Measurements from ENCODE around the gene UBAC2. TPM values are rescaled to one million over a fixed set of nuclear protein-coding genes. Genes with fewer than 3 reads are reported as not detected.

Gene UBAC2
- total RNA-seq, 1 donor from 2014 or later = 64.3 TPM

DNA sequence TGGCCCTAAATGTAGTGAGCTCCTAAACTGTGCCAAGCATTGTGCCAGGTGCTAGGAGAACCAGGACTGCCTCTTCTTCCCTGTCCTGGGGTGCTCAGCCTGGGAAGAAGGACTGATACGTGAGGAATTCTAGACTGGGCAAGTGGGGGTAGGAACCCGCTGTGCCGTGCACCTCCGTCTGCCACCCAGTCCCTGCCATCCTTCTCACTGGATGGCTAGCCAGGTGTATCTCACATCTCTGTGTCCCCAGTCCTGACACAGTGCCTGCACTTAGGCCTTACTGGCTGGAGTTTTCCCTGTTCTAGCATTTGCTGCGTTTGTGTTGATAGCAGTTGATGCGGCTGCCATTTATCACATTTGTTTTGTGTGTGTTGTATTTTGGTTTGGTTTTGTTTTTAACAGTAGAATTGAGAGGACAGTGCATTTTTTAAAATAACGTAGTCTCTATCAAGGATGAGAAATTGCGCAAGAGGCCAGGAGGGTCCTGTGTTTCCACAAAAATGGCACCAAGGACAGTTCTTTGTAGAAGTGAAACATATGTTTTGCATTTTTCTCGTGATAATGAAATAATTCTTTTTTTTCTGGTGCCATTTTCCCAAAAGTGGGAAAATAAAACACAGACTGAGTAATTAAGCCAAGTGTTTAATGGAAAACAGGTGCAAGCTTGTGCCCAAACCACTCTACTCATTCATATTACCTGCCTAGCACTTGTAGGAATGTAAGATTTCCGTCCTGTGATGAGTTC is 111.3 kb downstream of the UBAC2 start:
- no peaks in the 10 kb centered on the region for H3K27me3 Mint-ChIP-seq (ENCODE audit: low read depth)
- H3K36me3 Mint-ChIP-seq = peaks cover 27% of the 10 kb centered on the region
- no peak overlapping the region for H3K4me3 Mint-ChIP-seq
- peaks cover 5% of the 10 kb centered on the region for H3K9me3 Mint-ChIP-seq
- H3K27ac Mint-ChIP-seq = no peak overlapping the region
- peaks cover 19% of the 10 kb centered on the region for H3K4me1 Mint-ChIP-seq
- TF ChIP-seq CTCF (IDR thresholded peaks at IDR 0.05; ENCODE audit: unreplicated experiment) = no peak
- DNase-seq (ENCODE audit: low spot score in 2 of 2, unreplicated experiment in 2 of 2) = no peak

- DNase-seq (ENCODE audit: low spot score in 2 of 2, unreplicated experiment in 2 of 2) = no peak
- Mint-ChIP-seq H3K36me3 (peaks cover 32% of the 10 kb centered on the region), H3K9me3 (peaks cover 5% of the 10 kb centered on the region), H3K4me1 (peaks cover 13% of the 10 kb centered on the region), H3K4me3 (no peak overlapping the region), H3K27me3 (ENCODE audit: low read depth) (no peaks in the 10 kb centered on the region), H3K27ac (no peak overlapping the region)
- no peak for TF ChIP-seq CTCF (IDR thresholded peaks at IDR 0.05; ENCODE audit: unreplicated experiment)
Observed at GRCh38 chr13:99312493-99312883, 111.8 kb downstream of the UBAC2 start.

DNA sequence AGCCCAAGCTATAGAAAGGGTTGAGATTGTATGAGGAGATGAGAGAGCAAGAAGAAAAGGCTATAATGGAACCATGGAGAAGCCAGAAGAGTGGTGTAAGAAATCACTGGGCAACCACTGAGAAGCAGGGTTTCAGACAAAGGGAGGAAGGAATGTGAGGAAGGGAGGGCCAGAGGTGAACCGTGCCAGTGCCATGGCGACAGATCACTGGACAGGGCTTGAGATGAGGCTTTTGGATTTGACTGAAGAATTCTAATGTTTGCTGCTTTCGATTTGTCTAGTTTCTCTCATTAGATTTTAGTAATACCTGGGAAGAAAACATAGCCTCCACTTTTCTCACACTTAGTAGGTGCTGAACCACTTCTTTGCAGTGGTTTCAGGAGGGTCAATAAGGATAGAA is 112.8 kb downstream of the UBAC2 start:
- H3K36me3 Mint-ChIP-seq = peaks cover 26% of the 10 kb centered on the region
- peaks cover 3% of the 10 kb centered on the region for H3K9me3 Mint-ChIP-seq
- H3K27ac Mint-ChIP-seq = no peak overlapping the region
- H3K27me3 Mint-ChIP-seq (ENCODE audit: low read depth) = no peaks in the 10 kb centered on the region
- peaks cover 6% of the 10 kb centered on the region for H3K4me1 Mint-ChIP-seq
- no peak overlapping the region for H3K4me3 Mint-ChIP-seq
- TF ChIP-seq CTCF (IDR thresholded peaks at IDR 0.05; ENCODE audit: unreplicated experiment) = no peak
- no peak for DNase-seq (ENCODE audit: low spot score in 2 of 2, unreplicated experiment in 2 of 2)

- no peaks in the 10 kb centered on the region for H3K27me3 Mint-ChIP-seq (ENCODE audit: low read depth)
- H3K27ac Mint-ChIP-seq = no peak overlapping the region
- H3K4me1 Mint-ChIP-seq = peaks cover 6% of the 10 kb centered on the region
- no peaks in the 10 kb centered on the region for H3K9me3 Mint-ChIP-seq
- no peak for DNase-seq (ENCODE audit: low spot score in 2 of 2, unreplicated experiment in 2 of 2)
- no peak for TF ChIP-seq CTCF (IDR thresholded peaks at IDR 0.05; ENCODE audit: unreplicated experiment)
- H3K36me3 Mint-ChIP-seq = peaks cover 26% of the 10 kb centered on the region
- no peak overlapping the region for H3K4me3 Mint-ChIP-seq
Observed at GRCh38 chr13:99313941-99314340, 113.3 kb downstream of the UBAC2 start.

DNA sequence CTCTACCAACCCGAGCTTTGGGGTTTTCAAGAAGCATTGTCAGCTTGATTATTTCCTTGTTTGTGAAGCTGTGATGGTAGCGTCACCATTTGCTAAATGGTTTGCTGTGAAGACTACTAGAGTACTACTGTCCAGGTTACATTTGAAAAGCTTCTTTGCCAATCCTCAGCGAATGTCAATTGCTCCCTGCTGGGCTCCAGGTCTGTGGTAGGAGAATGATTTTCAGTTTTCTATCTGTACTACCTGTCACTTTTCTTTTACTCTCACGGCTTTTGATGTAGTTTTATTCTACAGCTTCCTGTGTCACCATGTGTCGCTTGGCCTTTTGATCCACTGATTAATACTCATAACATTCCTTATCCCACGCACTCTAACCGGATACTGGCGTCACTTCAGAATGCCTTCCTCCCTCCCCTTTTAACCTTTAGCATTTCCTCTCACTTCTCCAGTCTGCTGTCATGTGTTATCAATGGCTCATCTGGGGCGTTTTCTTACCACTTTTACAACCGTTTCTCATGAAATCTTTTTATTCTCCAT is 114.1 kb downstream of the UBAC2 start:
- no peaks in the 10 kb centered on the region for H3K27me3 Mint-ChIP-seq (ENCODE audit: low read depth)
- no peak overlapping the region for H3K27ac Mint-ChIP-seq
- H3K4me1 Mint-ChIP-seq = peaks cover 6% of the 10 kb centered on the region
- H3K36me3 Mint-ChIP-seq = peaks cover 30% of the 10 kb centered on the region
- DNase-seq (ENCODE audit: low spot score in 2 of 2, unreplicated experiment in 2 of 2) = no peak
- no peak overlapping the region for H3K4me3 Mint-ChIP-seq
- no peaks in the 10 kb centered on the region for H3K9me3 Mint-ChIP-seq
- no peak for TF ChIP-seq CTCF (IDR thresholded peaks at IDR 0.05; ENCODE audit: unreplicated experiment)
